Measurements from ENCODE around the gene ITPR3. TPM values are rescaled to one million over a fixed set of nuclear protein-coding genes. Genes with fewer than 3 reads are reported as not detected.

ITPR3 gene
- total and polyA plus RNA-seq, 2 of the 13 experiments (the other 11 are each of a cell fraction or from before 2014, with no cell fraction given): 3.8 to 21.4 TPM

- TF ChIP-seq MED1 (CRISPR knock-in tag; IDR thresholded peaks at IDR 0.05) (no peak), IRF2 (CRISPR knock-in tag; IDR thresholded peaks at IDR 0.05) (peak; percentile 47; the same call in 1 of the 2 replicates), ZNF275 (CRISPR knock-in tag; IDR thresholded peaks at IDR 0.05; ENCODE audit: borderline replicate concordance) (peak; percentile 48; the same call in 1 of the 2 replicates), ZSCAN22 (CRISPR knock-in tag; IDR thresholded peaks at IDR 0.05) (0 out of 2 replicates have a peak, but pooled peaks have one; percentile 25), AGO1 (IDR thresholded peaks at IDR 0.05; ENCODE audit: low read depth, low read length, poor library complexity, severe bottlenecking) (no peak), SRSF1 (optimal IDR thresholded peaks at IDR 0.05; ENCODE audit: low read depth, low read length) (no peak), ZNF614 (CRISPR knock-in tag; IDR thresholded peaks at IDR 0.05; ENCODE audit: borderline replicate concordance) (no peak), DDIT3 (CRISPR knock-in tag; IDR thresholded peaks at IDR 0.05) (no peak), CENPT (CRISPR knock-in tag; IDR thresholded peaks at IDR 0.05; ENCODE audit: low read depth) (no peak), ZFP36L2 (CRISPR knock-in tag; IDR thresholded peaks at IDR 0.05) (no peak), GLI4 (CRISPR knock-in tag; IDR thresholded peaks at IDR 0.05; ENCODE audit: borderline replicate concordance) (no peak), MAZ (IDR thresholded peaks at IDR 0.05; ENCODE audit: borderline replicate concordance, low read depth, low read length) (no peak), MAZ (CRISPR knock-in tag; IDR thresholded peaks at IDR 0.05; ENCODE audit: low read depth) (no peak), SP140L (CRISPR knock-in tag; IDR thresholded peaks at IDR 0.05; ENCODE audit: borderline replicate concordance) (no peak), MAF1 (CRISPR knock-in tag; IDR thresholded peaks at IDR 0.05; ENCODE audit: borderline replicate concordance) (no peak), ZNF746 (CRISPR knock-in tag; IDR thresholded peaks at IDR 0.05) (no peak), ZNF430 (CRISPR knock-in tag; IDR thresholded peaks at IDR 0.05) (no peak), ZNF510 (CRISPR knock-in tag; IDR thresholded peaks at IDR 0.05; ENCODE audit: low read depth) (no peak), ZNF569 (CRISPR knock-in tag; IDR thresholded peaks at IDR 0.05; ENCODE audit: borderline replicate concordance) (no peak), ZNF101 (CRISPR knock-in tag; IDR thresholded peaks at IDR 0.05; ENCODE audit: borderline replicate concordance, low read depth) (0 out of 2 replicates have a peak, but pooled peaks have one; percentile 56), ZNF670 (CRISPR knock-in tag; IDR thresholded peaks at IDR 0.05; ENCODE audit: borderline replicate concordance) (no peak), KLF12 (CRISPR knock-in tag; IDR thresholded peaks at IDR 0.05; ENCODE audit: borderline replicate concordance) (no peak), CENPX (CRISPR knock-in tag; IDR thresholded peaks at IDR 0.05) (no peak), FIP1L1 (IDR thresholded peaks at IDR 0.05; ENCODE audit: borderline replicate concordance, insufficient read depth, low read depth, low read length) (no peak), CCAR2 (optimal IDR thresholded peaks at IDR 0.05; ENCODE audit: low read depth, low read length) (no peak), NFIB (CRISPR knock-in tag; IDR thresholded peaks at IDR 0.05; ENCODE audit: borderline replicate concordance) (no peak), ATF2 (CRISPR knock-in tag; IDR thresholded peaks at IDR 0.05) (0 out of 2 replicates have a peak, but pooled peaks have one; percentile 14), ZSCAN31 (CRISPR knock-in tag; IDR thresholded peaks at IDR 0.05; ENCODE audit: low read depth) (no peak)
These were observed 7.9 kb upstream of the ITPR3 start (continued) for GRCh38 chr6:33613146-33613794.

Measured in HepG2 (cell line).